Measurements from ENCODE around the gene SGF29.

Gene SGF29

DNA sequence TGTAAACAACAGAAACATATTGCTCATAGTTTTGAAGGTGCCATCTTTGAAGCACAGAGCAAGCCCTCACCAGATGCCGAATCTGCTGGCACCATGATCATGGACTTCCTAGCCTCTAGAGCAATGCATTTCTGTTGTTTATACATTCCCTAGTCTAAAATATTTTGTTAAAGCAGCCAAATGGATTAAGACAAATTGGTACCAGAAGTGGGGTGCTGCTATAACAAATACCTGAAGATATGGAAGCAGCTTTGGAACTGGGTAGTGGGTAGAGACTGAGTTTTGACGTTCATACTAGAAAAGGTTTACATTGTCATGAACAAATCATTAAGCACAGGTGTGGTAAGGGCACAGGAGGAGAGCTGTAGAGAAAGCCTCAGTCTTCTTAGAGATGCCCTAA lies 13.6 kb downstream of the SGF29 start:
- no peak for DNase-seq (ENCODE audit: low read depth, low spot score)
- Histone ChIP-seq H3K9me3 (ENCODE audit: control insufficient read depth, insufficient read depth, low read length) (no peaks in the 10 kb centered on the region), H3K36me3 (ENCODE audit: control insufficient read depth, insufficient read depth, low read length) (no peaks in the 10 kb centered on the region)

DNA sequence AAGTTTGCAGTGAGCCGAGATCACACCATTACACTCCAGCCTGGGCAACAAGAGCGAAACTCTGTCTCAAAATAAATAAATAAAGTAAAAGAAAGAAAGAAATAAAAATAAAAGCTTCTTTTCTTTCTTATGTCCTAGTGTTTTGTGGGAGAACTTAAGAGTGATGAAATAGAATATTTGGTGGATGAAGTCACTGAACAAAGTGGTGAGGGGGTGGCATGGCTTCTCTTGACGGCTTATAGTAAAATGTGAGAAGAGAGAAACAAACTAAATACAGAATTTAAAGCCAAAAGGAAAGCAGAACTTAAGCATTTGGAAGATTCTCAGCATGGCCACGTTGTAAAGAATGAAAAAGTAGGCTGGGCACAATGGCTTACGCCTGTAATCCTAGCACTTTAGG lies 15.3 kb downstream of the SGF29 start:
- Histone ChIP-seq H3K27me3 (ENCODE audit: control insufficient read depth, insufficient read depth, low read length) (no peaks in the 10 kb centered on the region), H3K36me3 (ENCODE audit: control insufficient read depth, insufficient read depth, low read length) (no peaks in the 10 kb centered on the region), H3K27ac (ENCODE audit: low read length) (no peak overlapping the region), H3K9me3 (ENCODE audit: control insufficient read depth, insufficient read depth, low read length) (no peaks in the 10 kb centered on the region), H3K4me1 (ENCODE audit: control insufficient read depth, insufficient read depth, low read length) (peaks cover 5% of the 10 kb centered on the region; the same call in 1 of the 2 replicates), H3K4me3 (ENCODE audit: low read length) (no peak overlapping the region)
- DNase-seq (ENCODE audit: low read depth, low spot score), result no peak
- WGBS (ENCODE audit: insufficient coverage, insufficient read length), result no CpG with 5 or more reads among the region's 5 CpGs

More for the DNA sequence above, 13.6 kb downstream of the SGF29 start:
- no peak overlapping the region for H3K4me3 ChIP-seq (ENCODE audit: low read length)
- H3K4me1 ChIP-seq (ENCODE audit: control insufficient read depth, insufficient read depth, low read length), result no peaks in the 10 kb centered on the region
- no peaks in the 10 kb centered on the region for H3K27me3 ChIP-seq (ENCODE audit: control insufficient read depth, insufficient read depth, low read length)
- WGBS (ENCODE audit: insufficient coverage, insufficient read length), result no CpG with 5 or more reads among the region's 2 CpGs
- H3K27ac ChIP-seq (ENCODE audit: low read length), result no peak overlapping the region

DNA sequence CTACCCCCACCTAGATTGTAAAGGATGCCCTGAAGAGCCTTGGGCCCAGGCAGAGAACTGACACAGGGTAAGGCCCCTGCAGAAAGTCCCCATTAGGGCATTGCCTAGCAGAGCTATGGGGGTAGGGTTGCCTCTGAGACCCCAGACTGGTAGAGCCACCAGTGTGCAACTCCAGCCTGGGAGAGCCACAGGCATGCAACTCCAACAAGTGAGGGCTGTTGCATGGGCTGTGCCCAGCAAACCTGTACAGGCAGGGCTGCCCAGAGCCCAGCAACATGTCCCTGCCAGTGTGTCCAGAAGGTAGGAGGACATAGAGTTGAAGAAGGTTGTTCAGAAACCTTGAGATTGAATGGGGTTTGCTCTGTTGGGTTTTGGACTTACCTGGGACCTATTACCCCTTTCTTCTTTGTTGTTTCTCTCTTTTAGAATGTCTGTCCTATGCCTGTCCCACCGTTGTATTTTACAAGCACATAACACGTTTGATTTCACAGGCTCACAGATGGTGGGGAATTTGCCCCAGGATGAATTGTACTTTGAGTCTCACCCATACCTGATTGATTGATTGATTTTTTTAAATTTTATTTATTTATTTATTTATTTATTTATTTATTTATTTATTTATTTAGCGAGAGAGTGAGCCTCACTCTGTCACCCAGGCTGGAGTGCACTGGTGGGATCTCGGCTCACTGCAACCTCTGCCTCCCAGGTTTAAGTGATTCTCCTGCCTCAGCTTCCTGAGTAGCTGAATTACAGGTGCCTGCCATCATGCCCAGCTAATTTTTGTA lies 16.4 kb downstream of the SGF29 start:
- no CpG with 5 or more reads among the region's 4 CpGs for WGBS (ENCODE audit: insufficient coverage, insufficient read length)
- no peak overlapping the region for H3K27ac ChIP-seq (ENCODE audit: low read length)
- H3K36me3 ChIP-seq (ENCODE audit: control insufficient read depth, insufficient read depth, low read length), result no peaks in the 10 kb centered on the region

DNA sequence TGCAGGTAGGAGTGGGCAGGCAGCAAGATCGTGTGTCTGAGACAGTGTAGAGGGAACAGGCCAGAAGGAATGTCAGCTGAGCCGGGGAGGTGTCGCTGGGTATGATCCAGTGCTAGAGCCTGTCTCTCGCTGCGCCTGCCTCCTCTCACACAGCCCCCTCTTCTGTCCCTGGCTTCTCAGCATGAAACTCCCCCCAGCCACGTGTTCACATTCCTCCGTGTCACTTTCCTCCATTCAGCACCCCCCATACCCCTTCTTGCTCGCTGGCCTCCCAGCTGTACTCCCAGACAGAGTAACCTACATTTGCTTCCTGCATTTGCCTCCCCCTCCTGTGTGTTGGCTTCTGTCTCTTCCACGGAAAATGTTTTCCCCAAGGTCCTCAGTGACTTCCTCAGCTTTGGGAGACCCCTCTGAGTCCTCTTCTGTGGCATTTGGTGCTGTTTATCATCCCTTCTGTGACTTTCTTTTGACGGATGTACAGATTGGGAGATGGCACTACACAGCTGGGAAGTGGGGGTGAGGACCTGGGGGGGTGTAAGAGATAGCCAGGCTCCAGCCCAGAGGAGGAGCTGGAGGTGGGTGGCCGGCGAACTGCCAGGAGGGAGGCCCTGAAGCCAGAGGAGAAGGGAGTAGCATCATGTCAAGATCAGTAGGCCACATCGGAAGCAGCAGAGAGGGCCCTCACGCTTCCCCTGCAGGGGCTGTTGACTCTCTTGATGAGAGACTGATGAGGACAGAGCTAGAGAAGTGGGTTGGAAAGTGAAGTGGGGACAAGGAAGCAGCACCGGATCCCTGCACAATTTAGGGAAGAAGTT lies 19.2 kb downstream of the SGF29 start:
- H3K9me3 ChIP-seq (ENCODE audit: control insufficient read depth, insufficient read depth, low read length), result no peaks in the 10 kb centered on the region
- peaks cover 5% of the 10 kb centered on the region; the same call in 1 of the 2 replicates for H3K4me1 ChIP-seq (ENCODE audit: control insufficient read depth, insufficient read depth, low read length)
- H3K27me3 ChIP-seq (ENCODE audit: control insufficient read depth, insufficient read depth, low read length), result no peaks in the 10 kb centered on the region
- H3K27ac ChIP-seq (ENCODE audit: low read length), result no peak overlapping the region
- DNase-seq (ENCODE audit: low read depth, low spot score), result no peak
- WGBS (ENCODE audit: insufficient coverage, insufficient read length), result no CpG with 5 or more reads among the region's 15 CpGs
- no peak overlapping the region; the same call in 1 of the 2 replicates for H3K4me3 ChIP-seq (ENCODE audit: low read length)
- H3K36me3 ChIP-seq (ENCODE audit: control insufficient read depth, insufficient read depth, low read length), result no peaks in the 10 kb centered on the region

More for the DNA sequence above, 16.4 kb downstream of the SGF29 start:
- DNase-seq (ENCODE audit: low read depth, low spot score), result no peak
- Histone ChIP-seq H3K27me3 (ENCODE audit: control insufficient read depth, insufficient read depth, low read length) (no peaks in the 10 kb centered on the region), H3K9me3 (ENCODE audit: control insufficient read depth, insufficient read depth, low read length) (no peaks in the 10 kb centered on the region), H3K4me3 (ENCODE audit: low read length) (no peak overlapping the region), H3K4me1 (ENCODE audit: control insufficient read depth, insufficient read depth, low read length) (peaks cover 5% of the 10 kb centered on the region; the same call in 1 of the 2 replicates)

DNA sequence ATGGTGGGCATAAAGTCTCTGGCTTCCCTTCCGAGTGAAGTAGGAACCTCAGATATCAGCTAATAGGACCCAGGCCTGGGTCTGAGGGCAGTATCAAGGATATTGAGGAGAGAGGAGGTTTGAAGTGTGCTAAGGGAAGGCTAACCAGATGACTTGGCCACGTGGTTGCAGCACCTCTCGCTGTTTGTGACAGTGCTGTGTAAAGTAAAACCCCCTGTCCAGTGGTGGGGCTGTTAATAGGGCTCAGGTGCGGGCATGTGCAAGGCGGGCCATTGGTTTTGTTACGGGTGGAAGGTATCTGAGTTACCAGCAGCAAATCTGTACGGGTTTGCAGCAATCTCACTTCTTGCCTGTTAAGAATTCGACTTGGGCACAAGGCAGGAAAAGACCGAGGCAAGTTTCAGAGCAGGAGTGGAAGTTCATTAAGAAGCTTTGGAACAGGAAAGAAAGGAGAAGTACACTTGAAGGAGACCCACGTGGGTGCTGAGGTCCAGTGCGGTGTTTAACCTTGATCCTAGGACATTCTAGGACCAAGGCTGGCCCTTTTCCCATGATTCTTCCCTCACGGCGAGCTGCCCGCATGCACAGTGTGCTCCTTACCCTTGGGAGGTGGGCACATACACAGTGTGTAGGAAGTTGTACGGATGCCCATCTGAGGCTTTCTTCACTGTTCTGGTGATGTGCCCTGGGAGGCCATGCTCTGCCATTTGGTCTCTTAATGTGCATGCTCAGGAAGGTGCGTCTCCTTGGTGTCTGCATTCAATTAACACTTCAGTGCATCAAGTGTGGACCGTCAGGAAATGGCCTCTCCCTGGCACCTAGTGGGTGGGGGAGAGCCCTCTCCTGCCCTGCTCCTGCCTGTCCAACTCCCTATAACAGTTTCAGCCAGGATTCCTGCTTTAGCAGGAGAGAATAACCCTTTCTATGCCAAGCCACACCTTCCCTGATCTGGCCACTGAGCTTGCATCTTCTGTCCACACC lies 20.3 kb downstream of the SGF29 start:
- H3K36me3 ChIP-seq (ENCODE audit: control insufficient read depth, insufficient read depth, low read length), result no peaks in the 10 kb centered on the region
- H3K9me3 ChIP-seq (ENCODE audit: control insufficient read depth, insufficient read depth, low read length), result no peaks in the 10 kb centered on the region
- DNase-seq (ENCODE audit: low read depth, low spot score), result no peak
- peaks cover 5% of the 10 kb centered on the region; the same call in 1 of the 2 replicates for H3K4me1 ChIP-seq (ENCODE audit: control insufficient read depth, insufficient read depth, low read length)
- no peak overlapping the region for H3K4me3 ChIP-seq (ENCODE audit: low read length)
- H3K27me3 ChIP-seq (ENCODE audit: control insufficient read depth, insufficient read depth, low read length), result no peaks in the 10 kb centered on the region
- WGBS (ENCODE audit: insufficient coverage, insufficient read length), result no CpG with 5 or more reads among the region's 17 CpGs
- no peak overlapping the region for H3K27ac ChIP-seq (ENCODE audit: low read length)

DNA sequence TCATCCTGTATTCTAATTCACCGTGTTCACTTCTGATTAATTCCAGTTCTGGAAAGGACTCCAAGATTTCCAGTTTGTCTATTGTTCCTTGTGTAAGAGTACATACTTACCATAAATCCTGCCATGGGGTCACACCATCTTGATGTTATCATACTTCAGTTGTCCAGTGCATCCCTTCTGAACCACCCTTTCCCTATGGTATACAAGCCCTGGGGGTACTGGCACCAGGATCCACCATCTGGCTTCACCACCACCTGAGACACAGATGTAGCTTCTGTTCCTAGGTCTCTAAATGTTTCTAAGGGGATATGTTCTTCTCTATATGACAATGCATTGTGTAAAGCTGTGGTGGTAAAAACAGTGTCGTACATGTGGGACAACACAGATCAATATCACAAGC lies 21.2 kb downstream of the SGF29 start:
- peaks cover 5% of the 10 kb centered on the region; the same call in 1 of the 2 replicates for H3K4me1 ChIP-seq (ENCODE audit: control insufficient read depth, insufficient read depth, low read length)
- H3K9me3 ChIP-seq (ENCODE audit: control insufficient read depth, insufficient read depth, low read length), result no peaks in the 10 kb centered on the region
- no peaks in the 10 kb centered on the region for H3K36me3 ChIP-seq (ENCODE audit: control insufficient read depth, insufficient read depth, low read length)
- no peak for DNase-seq (ENCODE audit: low read depth, low spot score)
- H3K27ac ChIP-seq (ENCODE audit: low read length), result no peak overlapping the region
- no CpG with 5 or more reads among the region's 2 CpGs for WGBS (ENCODE audit: insufficient coverage, insufficient read length)
- no peaks in the 10 kb centered on the region for H3K27me3 ChIP-seq (ENCODE audit: control insufficient read depth, insufficient read depth, low read length)
- H3K4me3 ChIP-seq (ENCODE audit: low read length), result no peak overlapping the region

DNA sequence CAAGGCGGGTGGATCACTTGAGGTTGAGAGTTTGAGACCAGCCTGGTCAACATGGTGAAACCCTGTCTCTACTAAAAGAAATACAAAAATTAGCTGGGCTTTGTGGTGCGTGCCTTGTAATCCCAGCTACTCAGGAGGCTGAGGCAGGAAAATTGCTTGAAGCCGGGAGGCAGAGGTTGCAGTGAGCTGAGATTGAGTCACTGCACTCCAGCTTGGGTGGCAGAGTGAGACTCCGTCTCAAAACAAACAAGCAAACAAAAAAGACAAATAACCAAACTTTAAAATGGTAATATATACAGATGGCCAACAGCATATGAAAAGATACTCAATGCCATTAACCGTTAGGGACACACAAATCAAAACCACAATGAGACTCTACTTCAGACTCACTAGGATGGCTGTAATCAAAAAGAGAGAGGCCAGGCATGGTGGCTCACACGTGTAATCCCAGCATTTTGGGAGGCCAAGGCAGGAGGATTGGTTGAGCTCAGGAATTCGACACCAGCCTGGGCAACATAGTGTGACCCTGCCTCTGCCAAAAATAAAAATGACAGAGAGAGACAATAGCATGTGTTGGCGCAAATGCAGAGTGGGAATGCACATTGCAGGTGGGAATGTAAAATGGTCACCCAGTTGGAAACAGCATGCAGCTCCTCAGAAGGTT lies 21.9 kb downstream of the SGF29 start:
- no peaks in the 10 kb centered on the region for H3K9me3 ChIP-seq (ENCODE audit: control insufficient read depth, insufficient read depth, low read length)
- no CpG with 5 or more reads among the region's 8 CpGs for WGBS (ENCODE audit: insufficient coverage, insufficient read length)
- DNase-seq (ENCODE audit: low read depth, low spot score), result no peak
- H3K27ac ChIP-seq (ENCODE audit: low read length), result no peak overlapping the region
- H3K4me3 ChIP-seq (ENCODE audit: low read length), result no peak overlapping the region
- peaks cover 5% of the 10 kb centered on the region; the same call in 1 of the 2 replicates for H3K4me1 ChIP-seq (ENCODE audit: control insufficient read depth, insufficient read depth, low read length)
- no peaks in the 10 kb centered on the region for H3K36me3 ChIP-seq (ENCODE audit: control insufficient read depth, insufficient read depth, low read length)
- H3K27me3 ChIP-seq (ENCODE audit: control insufficient read depth, insufficient read depth, low read length), result no peaks in the 10 kb centered on the region

DNA sequence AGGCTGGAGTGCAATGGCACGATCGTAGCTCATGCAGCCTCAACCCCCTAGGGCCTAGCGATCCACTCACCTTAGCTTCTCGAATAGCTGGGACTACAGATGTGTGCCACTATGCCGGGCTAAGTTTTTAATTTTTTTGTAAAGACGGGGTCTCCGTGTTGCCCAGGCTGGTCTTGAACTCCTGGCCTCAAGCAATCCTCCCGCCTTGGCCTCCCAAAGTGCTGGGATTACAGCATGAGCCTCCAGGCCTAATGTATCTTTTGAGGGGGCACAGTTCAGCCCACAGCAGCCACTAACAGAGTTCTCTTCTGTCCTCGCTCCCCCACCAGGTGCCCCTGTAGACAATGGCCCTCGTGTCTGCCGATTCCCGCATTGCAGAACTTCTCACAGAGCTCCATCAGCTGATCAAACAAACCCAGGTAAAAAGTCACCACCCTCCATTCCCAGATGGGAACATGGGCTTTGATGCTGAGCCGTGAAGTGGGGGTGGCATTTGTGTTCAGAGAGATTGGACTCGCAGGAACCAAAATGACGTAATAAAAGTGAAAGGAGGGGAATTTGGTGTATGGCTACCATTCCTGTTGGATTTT lies 27.1 kb downstream of the SGF29 start:
- no peaks in the 10 kb centered on the region for H3K9me3 ChIP-seq (ENCODE audit: control insufficient read depth, insufficient read depth, low read length)
- no peaks in the 10 kb centered on the region for H3K4me1 ChIP-seq (ENCODE audit: control insufficient read depth, insufficient read depth, low read length)
- no peak for DNase-seq (ENCODE audit: low read depth, low spot score)
- H3K27me3 ChIP-seq (ENCODE audit: control insufficient read depth, insufficient read depth, low read length), result no peaks in the 10 kb centered on the region
- no CpG with 5 or more reads among the region's 15 CpGs for WGBS (ENCODE audit: insufficient coverage, insufficient read length)
- no peak overlapping the region for H3K27ac ChIP-seq (ENCODE audit: low read length)
- H3K36me3 ChIP-seq (ENCODE audit: control insufficient read depth, insufficient read depth, low read length), result no peaks in the 10 kb centered on the region; the same call in 1 of the 2 replicates
- no peak overlapping the region for H3K4me3 ChIP-seq (ENCODE audit: low read length)

DNA sequence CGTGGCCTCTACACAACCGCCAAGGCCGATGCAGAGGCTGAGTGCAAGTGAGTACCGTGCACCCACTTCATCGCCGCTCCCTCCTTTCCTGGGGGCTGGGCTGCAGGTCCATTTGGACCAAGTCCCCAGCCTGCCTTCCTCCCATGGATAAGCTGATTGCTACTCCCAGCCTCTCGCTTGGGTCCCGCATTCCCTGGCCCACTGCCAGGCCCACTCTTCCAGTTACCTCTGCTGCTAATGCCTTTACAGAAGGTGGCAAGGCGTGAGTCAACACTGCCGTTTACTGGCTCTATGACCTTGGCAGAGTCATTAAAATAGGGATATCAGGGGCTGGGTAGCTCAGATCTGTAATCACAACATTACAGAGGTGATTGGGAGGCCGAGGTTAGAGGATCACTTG lies 32.0 kb downstream of the SGF29 start:
- no peak for DNase-seq (ENCODE audit: low read depth, low spot score)
- Histone ChIP-seq H3K27me3 (ENCODE audit: control insufficient read depth, insufficient read depth, low read length) (no peaks in the 10 kb centered on the region), H3K9me3 (ENCODE audit: control insufficient read depth, insufficient read depth, low read length) (no peaks in the 10 kb centered on the region), H3K4me1 (ENCODE audit: control insufficient read depth, insufficient read depth, low read length) (no peaks in the 10 kb centered on the region), H3K27ac (ENCODE audit: low read length) (no peak overlapping the region), H3K36me3 (ENCODE audit: control insufficient read depth, insufficient read depth, low read length) (no peaks in the 10 kb centered on the region; the same call in 1 of the 2 replicates), H3K4me3 (ENCODE audit: low read length) (no peak overlapping the region)
- no CpG with 5 or more reads among the region's 11 CpGs for WGBS (ENCODE audit: insufficient coverage, insufficient read length)

Data from iPS DF 6.9 (cell line).